Non-pigmented ciliary epithelial cell (primary cell): ENCODE results near the gene CAPN12.

ENCODE experiments used
- DNase-seq: peaks from one replicate; pipeline ENCODE4 v3.0.0-alpha.2; 2010; ENCODE audit warnings: low read depth

The CAPN12 gene

DNA sequence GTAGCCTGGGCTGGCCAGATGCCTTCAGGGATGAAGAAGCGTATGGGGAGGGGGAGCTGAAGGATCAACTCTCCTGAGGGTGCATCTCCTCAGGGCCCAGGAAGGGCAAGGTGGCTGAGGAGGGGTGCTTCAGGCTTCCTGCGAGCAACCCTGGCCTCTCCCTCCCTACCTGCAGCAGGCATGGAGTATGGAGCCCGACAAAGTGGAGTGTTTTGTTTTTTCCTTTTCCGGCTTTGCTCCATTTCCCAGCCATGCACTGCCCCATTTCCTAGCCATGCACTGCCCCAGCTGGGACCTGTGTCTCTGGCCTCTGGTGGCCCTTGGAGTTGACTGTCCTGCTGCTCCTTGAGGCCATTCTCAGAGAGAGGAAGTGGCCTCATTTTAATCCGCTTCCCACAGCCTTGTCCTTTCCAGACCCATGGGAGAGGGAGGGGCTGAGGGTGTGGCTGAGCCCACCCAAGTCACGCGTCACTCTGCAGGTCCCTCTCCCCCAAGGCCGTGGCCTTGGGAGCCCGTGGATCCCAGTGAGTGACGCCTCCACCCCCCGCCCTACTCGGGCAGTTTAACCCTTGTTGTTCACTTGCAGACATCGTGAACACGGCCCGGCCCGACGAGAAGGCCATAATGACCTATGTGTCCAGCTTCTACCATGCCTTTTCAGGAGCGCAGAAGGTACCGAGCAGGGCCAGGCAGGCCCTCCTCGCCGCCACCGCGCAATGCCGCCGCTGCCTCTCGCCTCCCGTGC, 34.4 kb downstream of the CAPN12 start:
- no peak for DNase-seq

DNA sequence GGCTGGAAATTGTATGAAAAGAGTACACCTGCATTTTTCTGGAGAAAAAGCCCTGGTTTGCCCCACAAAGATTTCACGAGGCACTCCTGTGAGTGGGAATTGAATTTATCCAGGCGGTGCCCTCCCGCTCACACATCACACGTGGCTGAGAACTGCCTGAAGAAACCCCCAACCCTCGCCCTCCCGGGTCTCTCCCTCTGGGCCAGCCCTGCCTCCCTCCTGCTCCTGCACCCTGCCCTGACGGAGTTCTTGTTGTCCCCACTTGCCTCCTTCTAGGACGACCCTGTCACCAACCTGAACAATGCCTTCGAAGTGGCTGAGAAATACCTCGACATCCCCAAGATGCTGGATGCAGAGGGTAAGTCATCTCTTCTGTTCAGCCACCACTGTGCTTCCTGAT, 35.2 kb downstream of the CAPN12 start:
- DNase-seq, result no peak

GRCh38 chr19:38708413-38709024, 35.8 kb downstream of the CAPN12 start:
- no peak for DNase-seq

DNA sequence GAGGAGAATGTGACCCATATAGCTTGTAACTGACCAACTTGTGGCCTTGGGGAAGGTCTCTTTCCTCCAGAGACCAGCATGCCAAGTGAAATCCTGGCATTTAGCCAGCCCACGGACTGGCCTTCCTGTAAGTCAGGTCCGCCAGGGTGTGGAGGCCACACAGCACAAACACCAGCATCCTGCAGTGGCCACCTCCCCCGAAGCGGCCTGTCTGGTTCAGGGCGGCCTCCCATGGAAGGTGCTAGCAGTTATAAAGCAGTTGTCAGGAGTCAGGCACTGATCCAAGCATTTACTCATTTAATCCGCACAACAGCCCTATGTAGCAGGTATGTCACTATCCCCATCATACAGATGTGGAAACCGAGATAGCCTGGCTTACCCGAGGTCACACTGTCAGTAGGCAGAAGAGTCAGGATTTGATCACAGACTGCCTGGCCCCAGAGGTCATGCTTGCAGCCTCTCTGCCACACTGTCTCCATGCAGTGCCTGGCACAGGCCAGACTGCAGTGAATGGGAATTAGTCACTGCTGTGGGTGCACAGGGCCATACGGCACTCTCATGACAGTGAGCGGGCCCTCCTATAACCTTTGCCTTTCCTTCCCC, 36.7 kb downstream of the CAPN12 start:
- no peak for DNase-seq

GRCh38 chr19:38706792-38707511, 37.3 kb downstream of the CAPN12 start:
- DNase-seq, result no peak

DNA sequence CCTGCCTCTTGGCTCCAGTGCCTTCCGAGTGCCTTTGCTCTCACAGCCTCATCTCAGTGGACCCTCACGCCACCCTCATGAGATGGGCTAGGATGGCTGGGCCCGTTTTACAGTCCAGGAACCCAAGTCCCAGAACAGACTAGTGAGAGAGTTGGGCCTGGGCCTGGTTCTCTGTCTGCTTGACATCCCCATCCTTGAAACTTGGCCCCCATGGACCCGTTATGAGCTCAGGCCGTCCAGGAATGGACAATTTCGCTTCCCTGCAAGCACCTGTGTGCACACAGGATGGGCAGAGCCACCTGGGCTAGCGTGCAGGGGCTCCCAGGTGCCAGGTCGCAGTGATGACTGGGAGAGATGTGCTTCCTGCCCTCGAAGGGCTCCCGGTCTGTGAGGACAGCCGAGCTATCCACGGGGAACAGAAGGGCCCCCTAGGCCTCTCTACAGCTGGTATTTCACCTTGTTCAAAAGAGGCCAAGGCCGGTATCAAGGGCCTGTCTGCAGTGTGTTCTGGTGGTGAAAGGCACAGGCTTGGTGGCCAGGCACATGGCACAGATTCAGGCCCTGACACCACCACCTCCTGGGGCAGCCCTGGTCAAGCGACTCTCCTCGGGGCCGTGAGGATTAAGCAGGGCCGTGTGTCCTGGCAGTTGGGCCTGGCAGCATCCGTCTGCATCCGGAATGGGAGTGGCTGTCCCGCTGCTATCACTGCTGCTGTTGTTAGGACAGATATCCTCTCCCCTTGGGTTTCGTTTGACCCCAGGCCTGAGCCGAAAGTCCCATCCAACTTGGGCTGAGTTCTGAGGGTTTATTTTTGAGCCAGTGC, 38.9 kb downstream of the CAPN12 start:
- DNase-seq, result no peak

- DNase-seq, result no peak
These were observed 39.7 kb downstream of the CAPN12 start for GRCh38 chr19:38704488-38705026.

DNA sequence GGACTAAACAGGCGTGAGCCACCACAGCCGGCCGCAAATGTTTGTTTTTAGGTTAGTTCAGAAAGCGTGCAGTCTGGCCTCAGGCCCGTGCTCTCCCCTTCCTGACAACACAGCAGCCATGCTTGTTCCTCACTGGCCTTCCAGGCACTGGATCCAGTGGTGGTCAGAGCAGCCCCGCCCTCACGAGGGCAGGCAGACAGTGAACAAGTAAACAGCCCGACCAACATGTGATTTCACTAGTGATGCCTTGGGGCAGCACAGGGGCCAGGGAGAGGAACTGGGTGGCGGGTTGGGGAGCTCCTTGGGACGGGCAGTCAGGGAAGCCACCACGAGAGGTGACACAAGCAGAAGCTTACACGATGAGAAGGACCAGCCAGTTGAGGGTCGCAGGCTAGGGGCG, 40.8 kb downstream of the CAPN12 start:
- DNase-seq, result no peak

DNA sequence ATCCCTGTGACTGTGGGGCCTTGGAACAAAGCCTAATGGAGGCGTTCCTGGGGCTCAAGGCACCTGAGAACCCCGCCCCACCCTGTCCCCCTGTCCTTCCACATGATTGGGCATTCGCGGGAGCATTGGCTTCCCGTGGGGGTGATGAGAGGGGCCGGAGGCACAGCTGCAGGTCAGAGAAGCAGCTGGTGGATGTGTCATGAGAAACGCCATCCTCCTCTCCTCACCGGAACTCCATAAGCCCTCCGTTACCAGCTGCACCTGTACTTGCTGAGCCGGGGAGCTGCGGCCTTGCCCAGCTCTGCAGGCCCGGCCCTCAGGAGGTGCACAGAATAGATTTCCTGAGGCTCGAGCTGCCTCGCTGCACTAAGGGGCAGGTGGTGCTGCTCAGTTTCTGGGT, 42.0 kb downstream of the CAPN12 start:
- no peak for DNase-seq

DNA sequence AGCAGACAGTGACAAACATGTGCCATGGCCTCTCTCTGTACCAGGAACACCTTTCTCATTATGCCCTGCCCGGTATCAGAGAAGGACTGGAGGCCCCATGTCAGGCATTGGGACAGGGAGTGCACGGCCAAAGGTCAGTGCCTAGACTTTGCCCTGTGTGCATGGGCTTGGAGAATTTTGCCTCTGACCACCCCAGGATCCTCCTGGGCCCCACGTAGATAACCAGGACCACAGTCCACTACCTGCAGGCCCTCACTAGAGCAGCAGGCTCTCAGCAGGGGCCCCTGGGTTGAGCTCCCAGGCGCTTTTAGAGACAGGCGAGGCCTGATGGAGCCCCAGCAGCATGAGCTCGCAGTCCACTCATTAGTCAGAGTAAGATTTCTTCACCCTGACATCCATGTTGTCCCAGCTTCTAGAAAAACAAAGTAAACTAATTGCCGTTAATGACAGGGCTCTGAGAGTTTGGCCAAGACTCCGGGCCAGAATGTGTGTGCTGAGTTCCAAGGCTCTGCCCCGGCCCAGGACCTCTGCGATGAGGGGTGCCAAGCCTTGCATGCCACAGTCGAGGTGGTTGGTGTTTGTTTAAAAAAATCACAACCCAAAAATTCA, 42.7 kb downstream of the CAPN12 start:
- no peak for DNase-seq

- DNase-seq, result no peak
These were observed 43.3 kb downstream of the CAPN12 start for GRCh38 chr19:38700902-38701454.

- no peak for DNase-seq
These were observed 43.8 kb downstream of the CAPN12 start for GRCh38 chr19:38700350-38700901.

GRCh38 chr19:38699647-38700349, 44.5 kb downstream of the CAPN12 start:
- DNase-seq, result no peak

DNA sequence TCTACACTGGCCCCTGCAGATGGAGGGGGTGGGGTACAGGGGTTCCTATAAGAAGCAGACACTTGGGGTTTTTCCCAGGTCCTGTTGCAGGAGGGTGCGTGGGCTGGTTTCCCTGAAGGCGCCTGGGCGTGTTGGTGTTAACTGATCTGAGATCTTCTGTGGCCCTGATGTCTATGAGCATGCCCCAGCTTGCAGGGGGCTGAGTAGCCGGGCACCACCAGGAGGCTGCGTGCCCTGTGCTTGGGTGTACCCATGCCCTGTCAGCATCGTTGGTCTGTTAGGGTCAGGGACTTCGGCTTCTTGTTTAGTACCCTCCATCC, 45.3 kb downstream of the CAPN12 start:
- no peak for DNase-seq

DNA sequence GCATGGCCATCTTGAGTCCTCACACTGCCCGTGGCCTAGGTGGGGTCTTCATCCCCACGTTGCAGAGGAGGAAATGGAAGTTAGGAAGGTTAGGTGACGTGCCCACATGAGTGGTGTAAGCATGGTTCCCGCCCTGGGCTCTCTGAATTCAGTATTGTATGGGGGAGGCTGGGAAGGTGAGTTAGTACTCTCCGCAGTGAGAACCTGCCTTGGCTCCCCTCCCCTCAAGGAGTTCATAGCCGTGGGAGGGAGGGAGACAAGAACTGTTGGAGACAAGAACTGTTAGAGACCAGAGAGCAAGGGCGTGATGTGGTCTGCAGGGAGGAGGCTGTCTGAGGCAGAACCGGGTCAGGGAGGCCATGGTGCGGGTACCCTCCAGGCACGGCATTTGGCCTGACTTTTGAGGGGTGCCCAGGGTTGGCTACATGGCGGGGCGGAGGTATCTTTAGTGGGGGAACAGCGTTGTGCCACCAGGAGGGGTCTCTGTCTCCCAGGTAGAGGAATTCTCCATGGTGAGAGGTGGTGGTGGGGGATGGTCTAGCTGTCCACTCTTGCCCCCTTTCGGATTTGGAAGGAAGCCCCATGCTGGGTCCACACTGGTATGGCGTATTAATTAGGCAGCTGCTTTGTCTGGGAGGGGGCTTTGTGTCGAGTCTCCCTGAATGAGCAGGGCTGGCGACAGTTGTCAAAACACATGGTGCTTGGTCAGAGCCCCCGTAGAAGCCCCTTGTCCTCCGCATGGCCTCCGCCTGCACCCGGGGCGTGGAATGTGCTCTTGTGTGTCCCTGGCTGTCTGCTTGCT, 45.8 kb downstream of the CAPN12 start:
- no peak for DNase-seq

DNA sequence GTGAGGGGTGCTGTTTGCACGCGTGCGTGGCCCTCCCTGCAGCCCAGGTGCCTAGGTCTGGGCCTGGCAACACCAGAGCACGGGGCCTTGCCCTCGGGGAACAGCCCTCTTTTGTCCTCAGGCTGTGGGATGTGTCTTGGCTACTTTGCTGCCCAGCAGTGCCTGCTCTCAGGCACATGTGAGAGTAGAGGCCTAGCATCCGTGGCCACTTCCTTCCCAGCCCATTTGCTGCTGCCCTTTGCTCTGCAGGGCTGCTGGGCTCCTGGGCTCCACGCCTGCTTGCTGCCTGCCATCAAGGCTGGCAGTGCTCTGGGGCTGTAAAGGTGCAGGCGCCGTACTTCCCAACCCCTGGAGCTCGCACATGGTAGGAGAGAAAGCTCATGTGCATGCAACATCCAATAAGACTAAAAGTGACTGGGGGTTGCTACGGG, 46.6 kb downstream of the CAPN12 start:
- DNase-seq, result no peak

GRCh38 chr19:38697197-38697596, 47.1 kb downstream of the CAPN12 start:
- no peak for DNase-seq

DNA sequence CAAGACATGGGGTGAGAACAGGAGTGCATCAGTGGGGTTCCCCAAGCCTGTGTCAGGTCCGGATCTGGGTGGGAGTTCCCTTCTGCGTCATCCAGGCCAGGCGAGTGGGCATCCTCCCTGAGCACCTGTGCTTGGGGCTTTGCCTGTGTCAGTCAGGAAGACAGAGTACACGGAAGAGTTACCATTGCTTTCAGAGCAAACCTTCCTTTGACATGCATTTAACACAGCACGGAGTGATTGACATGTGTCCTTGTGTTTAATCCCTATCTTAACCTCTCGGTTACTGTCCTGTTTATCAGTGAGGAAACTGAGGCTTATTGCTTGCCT, 47.6 kb downstream of the CAPN12 start:
- no peak for DNase-seq
